ENCODE measurements around the gene HLA-DRA. TPM values are rescaled to one million over a fixed set of nuclear protein-coding genes. Genes with fewer than 3 reads are reported as not detected.

Gene HLA-DRA
- total and polyA plus RNA-seq, 2 donors (not counting 1 experiment from before 2014, with no cell fraction given), result 0.17 to 0.99 TPM

- H3K36me3 ChIP-seq (ENCODE audit: control insufficient read depth, insufficient read depth, low read length), result no peaks in the 10 kb centered on the region
- TF ChIP-seq, protein P1, sequence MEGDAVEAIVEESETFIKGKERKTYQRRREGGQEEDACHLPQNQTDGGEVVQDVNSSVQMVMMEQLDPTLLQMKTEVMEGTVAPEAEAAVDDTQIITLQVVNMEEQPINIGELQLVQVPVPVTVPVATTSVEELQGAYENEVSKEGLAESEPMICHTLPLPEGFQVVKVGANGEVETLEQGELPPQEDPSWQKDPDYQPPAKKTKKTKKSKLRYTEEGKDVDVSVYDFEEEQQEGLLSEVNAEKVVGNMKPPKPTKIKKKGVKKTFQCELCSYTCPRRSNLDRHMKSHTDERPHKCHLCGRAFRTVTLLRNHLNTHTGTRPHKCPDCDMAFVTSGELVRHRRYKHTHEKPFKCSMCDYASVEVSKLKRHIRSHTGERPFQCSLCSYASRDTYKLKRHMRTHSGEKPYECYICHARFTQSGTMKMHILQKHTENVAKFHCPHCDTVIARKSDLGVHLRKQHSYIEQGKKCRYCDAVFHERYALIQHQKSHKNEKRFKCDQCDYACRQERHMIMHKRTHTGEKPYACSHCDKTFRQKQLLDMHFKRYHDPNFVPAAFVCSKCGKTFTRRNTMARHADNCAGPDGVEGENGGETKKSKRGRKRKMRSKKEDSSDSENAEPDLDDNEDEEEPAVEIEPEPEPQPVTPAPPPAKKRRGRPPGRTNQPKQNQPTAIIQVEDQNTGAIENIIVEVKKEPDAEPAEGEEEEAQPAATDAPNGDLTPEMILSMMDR (conservative IDR thresholded peaks at IDR 0.05 in 1 of 2, IDR thresholded peaks at IDR 0.05 in 1 of 2; ENCODE audit: low read depth in 1 of 2, low read length in 2 of 2), result no peak
- no peak for TF ChIP-seq EZH2 (IDR thresholded peaks at IDR 0.05; ENCODE audit: low read length, missing control alignments)
- H3K4me1 ChIP-seq (ENCODE audit: control insufficient read depth, extremely low read depth, insufficient read depth, low read length), result no peaks in the 10 kb centered on the region
- H3K79me2 ChIP-seq (ENCODE audit: control insufficient read depth, insufficient read depth, low read length), result no peaks in the 10 kb centered on the region
- H3K9me3 ChIP-seq (ENCODE audit: control insufficient read depth, insufficient read depth, low read depth, low read length), result no peaks in the 10 kb centered on the region
- H4K20me1 ChIP-seq (ENCODE audit: control insufficient read depth, extremely low read depth, insufficient read depth, low read length), result no peaks in the 10 kb centered on the region
- peak in 1 of 2 donors; percentile 8 for DNase-seq (ENCODE audit: low read depth in 2 of 2)
- H3K4me2 ChIP-seq (ENCODE audit: extremely low read depth, insufficient read depth, low read length), result no peak overlapping the region
- no peak overlapping the region for H3K4me3 ChIP-seq (replicated peaks in 1 of 4; ENCODE audit: control extremely low read depth in 1 of 4, insufficient read depth in 1 of 4, low read depth in 3 of 4, low read length in 4 of 4)
- no peak overlapping the region for H3K27ac ChIP-seq (ENCODE audit: insufficient read depth, low read length)
- no peak overlapping the region for H2AFZ ChIP-seq (ENCODE audit: low read length)
- no peak overlapping the region for H3K9ac ChIP-seq (ENCODE audit: insufficient read depth, low read length)
- no peaks in the 10 kb centered on the region for H3K27me3 ChIP-seq (ENCODE audit: control insufficient read depth, insufficient read depth, low read length)
Observed at GRCh38 chr6:32393665-32394420, 45.8 kb upstream of the HLA-DRA start.

- no peak overlapping the region for H3K27ac ChIP-seq (ENCODE audit: insufficient read depth, low read length)
- no peaks in the 10 kb centered on the region for H3K79me2 ChIP-seq (ENCODE audit: control insufficient read depth, insufficient read depth, low read length)
- H3K36me3 ChIP-seq (ENCODE audit: control insufficient read depth, insufficient read depth, low read length), result no peaks in the 10 kb centered on the region
- TF ChIP-seq, protein P1 (conservative IDR thresholded peaks at IDR 0.05 in 1 of 2, IDR thresholded peaks at IDR 0.05 in 1 of 2; ENCODE audit: low read depth in 1 of 2, low read length in 2 of 2), result no peak
- TF ChIP-seq EZH2 (IDR thresholded peaks at IDR 0.05; ENCODE audit: low read length, missing control alignments), result no peak
- no peak overlapping the region for H3K9ac ChIP-seq (ENCODE audit: insufficient read depth, low read length)
- no peak overlapping the region for H3K4me2 ChIP-seq (ENCODE audit: extremely low read depth, insufficient read depth, low read length)
- DNase-seq (ENCODE audit: low read depth in 2 of 2), result no peak
- H2AFZ ChIP-seq (ENCODE audit: low read length), result no peak overlapping the region
- no peaks in the 10 kb centered on the region for H3K4me1 ChIP-seq (ENCODE audit: control insufficient read depth, extremely low read depth, insufficient read depth, low read length)
- no peaks in the 10 kb centered on the region for H3K9me3 ChIP-seq (ENCODE audit: control insufficient read depth, insufficient read depth, low read depth, low read length)
- H3K4me3 ChIP-seq (replicated peaks in 1 of 4; ENCODE audit: control extremely low read depth in 1 of 4, insufficient read depth in 1 of 4, low read depth in 3 of 4, low read length in 4 of 4), result no peak overlapping the region
- no peaks in the 10 kb centered on the region for H3K27me3 ChIP-seq (ENCODE audit: control insufficient read depth, insufficient read depth, low read length)
- H4K20me1 ChIP-seq (ENCODE audit: control insufficient read depth, extremely low read depth, insufficient read depth, low read length), result no peaks in the 10 kb centered on the region
Observed at GRCh38 chr6:32396028-32396427, 43.7 kb upstream of the HLA-DRA start.

DNA sequence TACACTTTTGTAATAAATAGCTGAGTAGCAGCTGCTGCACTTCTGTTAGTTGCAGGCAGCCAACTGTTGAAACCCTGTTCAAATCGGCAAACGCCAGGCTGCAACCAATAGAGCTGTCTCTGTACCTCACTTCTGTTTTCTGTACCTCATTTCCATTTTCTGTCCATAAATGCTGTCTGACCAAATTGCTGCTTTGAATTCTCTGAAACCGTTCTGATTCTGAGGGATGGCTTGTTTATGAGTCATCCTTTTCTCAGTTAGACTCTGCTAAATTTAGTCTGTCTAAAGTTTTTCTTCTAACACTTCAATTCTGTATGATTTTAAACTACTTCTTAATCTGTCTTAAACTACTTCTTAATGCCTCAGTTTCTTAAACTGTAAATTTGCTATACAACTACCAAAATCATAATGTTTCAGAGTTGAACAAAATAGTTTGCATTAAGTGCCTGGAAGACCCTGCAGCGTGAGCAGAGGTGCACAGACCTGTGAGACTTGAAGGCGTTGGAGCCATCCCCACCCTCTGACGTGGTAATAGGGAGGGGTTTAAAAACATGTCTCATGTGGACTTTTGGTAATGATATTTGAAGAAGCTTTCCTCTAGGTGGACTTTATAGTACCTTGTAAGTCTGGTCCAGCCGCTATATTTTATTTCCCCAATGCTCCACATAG is 42.3 kb upstream of the HLA-DRA start:
- Histone ChIP-seq H3K4me1 (ENCODE audit: control insufficient read depth, extremely low read depth, insufficient read depth, low read length) (no peaks in the 10 kb centered on the region), H3K36me3 (ENCODE audit: control insufficient read depth, insufficient read depth, low read length) (no peaks in the 10 kb centered on the region), H3K9me3 (ENCODE audit: control insufficient read depth, insufficient read depth, low read depth, low read length) (no peaks in the 10 kb centered on the region), H3K27me3 (ENCODE audit: control insufficient read depth, insufficient read depth, low read length) (no peaks in the 10 kb centered on the region), H3K79me2 (ENCODE audit: control insufficient read depth, insufficient read depth, low read length) (no peaks in the 10 kb centered on the region), H4K20me1 (ENCODE audit: control insufficient read depth, extremely low read depth, insufficient read depth, low read length) (no peaks in the 10 kb centered on the region), H3K4me2 (ENCODE audit: extremely low read depth, insufficient read depth, low read length) (no peak overlapping the region), H2AFZ (ENCODE audit: low read length) (no peak overlapping the region), H3K9ac (ENCODE audit: insufficient read depth, low read length) (no peak overlapping the region), H3K27ac (ENCODE audit: insufficient read depth, low read length) (no peak overlapping the region), H3K4me3 (replicated peaks in 1 of 4; ENCODE audit: control extremely low read depth in 1 of 4, insufficient read depth in 1 of 4, low read depth in 3 of 4, low read length in 4 of 4) (no peak overlapping the region)
- peak in 1 of 2 donors; percentile 1 for DNase-seq (ENCODE audit: low read depth in 2 of 2)
- TF ChIP-seq, protein P1 (conservative IDR thresholded peaks at IDR 0.05 in 1 of 2, IDR thresholded peaks at IDR 0.05 in 1 of 2; ENCODE audit: low read depth in 1 of 2, low read length in 2 of 2), result no peak
- TF ChIP-seq EZH2 (IDR thresholded peaks at IDR 0.05; ENCODE audit: low read length, missing control alignments), result no peak
